Measurements from ENCODE around the gene SHOC2.

The SHOC2 gene

DNA sequence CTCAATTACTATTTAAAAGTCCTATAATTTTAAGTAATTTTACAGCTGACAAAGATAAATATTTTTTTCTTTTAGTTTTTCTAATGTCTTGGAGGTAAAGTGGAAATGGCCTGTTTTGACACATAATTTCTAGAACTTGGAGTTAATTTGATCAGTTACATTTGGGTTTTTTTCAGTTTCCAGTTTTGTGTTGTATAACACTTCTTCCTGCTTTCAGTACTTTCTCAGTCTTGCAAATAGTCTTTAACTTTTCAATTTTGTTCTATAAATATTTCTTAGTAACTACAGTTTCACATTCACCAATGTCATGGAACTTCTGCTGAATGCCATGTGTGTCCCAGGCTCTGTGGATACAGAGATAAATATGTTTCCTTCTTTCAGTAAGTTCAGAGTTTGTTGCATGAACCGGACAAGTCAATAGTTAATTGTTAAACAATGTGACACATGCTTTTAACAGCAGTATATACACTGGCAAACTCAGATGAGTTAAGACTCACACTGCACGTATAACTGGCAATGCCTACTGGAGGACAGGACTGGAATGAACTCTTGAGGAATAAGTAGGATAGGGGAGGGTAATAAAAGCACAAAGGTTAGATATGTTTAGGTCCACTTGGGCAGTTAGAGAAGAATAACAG, 4.6 kb downstream of the SHOC2 start:
- Histone ChIP-seq H3K4me1 (ENCODE audit: insufficient read depth, low read length) (peaks cover 11% of the 10 kb centered on the region), H3K27ac (ENCODE audit: low read depth, low read length) (no peak overlapping the region), H3K9me3 (ENCODE audit: insufficient read depth, low read depth, low read length) (no peaks in the 10 kb centered on the region), H3K4me3 (ENCODE audit: low read length) (no peak overlapping the region), H3K9ac (ENCODE audit: low read depth, low read length) (no peak overlapping the region), H3K27me3 (ENCODE audit: insufficient read depth, low read length) (no peaks in the 10 kb centered on the region), H3K36me3 (ENCODE audit: insufficient read depth, low read length) (no peaks in the 10 kb centered on the region)
- WGBS: over 99% methylated on average over 2 of the region's 2 CpGs

DNA sequence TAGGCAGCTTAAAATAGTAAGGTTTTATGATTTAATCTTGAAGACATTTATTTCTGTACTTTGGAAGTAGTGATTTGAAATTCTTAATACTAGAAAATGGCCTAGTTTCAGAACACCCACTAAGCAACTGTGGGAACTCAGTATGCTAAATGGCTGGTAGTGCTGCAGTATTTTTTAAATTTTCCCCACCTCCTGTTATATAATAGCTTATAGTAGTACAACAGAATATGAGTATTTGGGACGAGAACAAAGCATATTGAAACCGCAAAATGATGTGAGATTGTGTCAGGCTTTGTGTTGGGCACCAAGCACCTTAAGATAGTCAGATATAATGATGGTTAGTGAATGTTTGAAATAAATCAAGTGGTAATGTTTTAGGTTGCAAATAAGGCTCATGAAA, 8.1 kb downstream of the SHOC2 start:
- H3K36me3 ChIP-seq (ENCODE audit: insufficient read depth, low read length): no peaks in the 10 kb centered on the region
- no peak overlapping the region for H3K9ac ChIP-seq (ENCODE audit: low read depth, low read length)
- H3K4me1 ChIP-seq (ENCODE audit: insufficient read depth, low read length): peaks cover 32% of the 10 kb centered on the region
- no peaks in the 10 kb centered on the region for H3K9me3 ChIP-seq (ENCODE audit: insufficient read depth, low read depth, low read length)
- no peak overlapping the region for H3K27ac ChIP-seq (ENCODE audit: low read depth, low read length)
- no peaks in the 10 kb centered on the region for H3K27me3 ChIP-seq (ENCODE audit: insufficient read depth, low read length)
- no peak overlapping the region for H3K4me3 ChIP-seq (ENCODE audit: low read length)
- WGBS: 91% methylated on average over 2 of the region's 2 CpGs

DNA sequence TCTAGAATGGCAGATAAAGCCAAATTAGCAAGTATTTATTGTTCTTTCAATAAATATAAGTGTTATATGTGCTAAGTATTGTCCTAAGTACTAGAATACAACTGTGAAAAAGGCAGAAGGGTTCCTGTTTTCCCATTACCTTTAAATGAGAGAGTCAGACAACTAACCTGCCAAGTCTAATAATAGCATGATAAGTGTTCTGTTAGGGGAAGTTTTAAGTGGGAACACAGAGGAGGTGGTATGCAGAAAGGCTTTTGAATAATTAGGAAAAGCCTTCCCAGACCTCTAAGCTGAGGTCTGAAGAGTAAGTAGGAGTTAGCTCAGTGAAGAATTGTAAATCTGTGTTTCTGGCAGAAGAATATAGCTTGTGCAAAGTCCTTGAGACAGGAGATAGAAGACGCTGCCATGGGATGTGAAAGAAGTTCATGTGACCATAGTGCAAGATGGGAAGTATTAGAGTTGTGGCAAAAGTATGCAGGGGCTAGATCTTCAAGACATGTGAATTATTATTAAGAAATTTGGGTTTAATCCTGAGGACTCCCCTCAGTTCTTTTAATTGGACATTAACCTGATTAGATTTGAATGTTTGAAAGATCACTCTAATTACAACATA, 12.5 kb downstream of the SHOC2 start:
- H3K4me3 ChIP-seq (ENCODE audit: low read length): no peak overlapping the region
- H3K9me3 ChIP-seq (ENCODE audit: insufficient read depth, low read depth, low read length): no peaks in the 10 kb centered on the region
- no peak overlapping the region for H3K9ac ChIP-seq (ENCODE audit: low read depth, low read length)
- peaks cover 32% of the 10 kb centered on the region for H3K4me1 ChIP-seq (ENCODE audit: insufficient read depth, low read length)
- H3K27ac ChIP-seq (ENCODE audit: low read depth, low read length): no peak overlapping the region
- 86% methylated on average over 1 of the region's 1 CpG for WGBS
- H3K27me3 ChIP-seq (ENCODE audit: insufficient read depth, low read length): no peaks in the 10 kb centered on the region
- H3K36me3 ChIP-seq (ENCODE audit: insufficient read depth, low read length): no peaks in the 10 kb centered on the region

DNA sequence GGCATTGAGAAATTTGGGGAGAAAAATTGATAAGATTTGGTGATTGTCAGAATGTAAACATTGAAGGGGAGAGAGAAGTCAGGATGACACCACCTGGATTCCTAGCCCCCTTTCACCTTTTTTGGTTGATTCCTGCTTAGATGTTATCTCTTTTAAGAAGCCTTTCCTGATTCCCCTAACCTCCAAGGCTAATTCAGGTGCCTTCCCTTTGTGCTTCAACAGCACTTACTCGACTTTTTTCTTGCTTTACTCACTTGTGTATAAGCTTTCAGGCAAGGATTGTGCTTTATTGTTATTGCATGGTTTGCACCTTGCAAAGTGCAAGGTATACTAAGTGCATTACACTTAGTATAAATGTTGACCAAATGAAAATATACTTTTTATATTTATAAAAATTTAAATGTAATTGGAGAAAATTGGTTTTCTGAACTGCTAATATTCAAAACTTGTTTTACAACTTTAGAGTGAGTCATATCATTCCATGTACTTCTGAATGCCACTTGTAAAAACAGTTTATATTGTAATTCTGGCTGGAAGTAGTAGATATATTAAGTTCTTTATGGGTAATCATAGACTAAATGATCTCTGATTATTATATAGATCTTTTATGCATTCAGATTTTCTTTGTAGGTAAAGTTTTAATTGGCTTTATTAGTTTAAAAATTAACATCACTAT, 13.2 kb downstream of the SHOC2 start:
- Histone ChIP-seq H3K27ac (ENCODE audit: low read depth, low read length) (no peak overlapping the region), H3K9ac (ENCODE audit: low read depth, low read length) (no peak overlapping the region), H3K27me3 (ENCODE audit: insufficient read depth, low read length) (no peaks in the 10 kb centered on the region), H3K9me3 (ENCODE audit: insufficient read depth, low read depth, low read length) (no peaks in the 10 kb centered on the region), H3K4me1 (ENCODE audit: insufficient read depth, low read length) (peaks cover 32% of the 10 kb centered on the region), H3K4me3 (ENCODE audit: low read length) (no peak overlapping the region), H3K36me3 (ENCODE audit: insufficient read depth, low read length) (no peaks in the 10 kb centered on the region)
- WGBS: 80% methylated on average over 1 of the region's 1 CpG

DNA sequence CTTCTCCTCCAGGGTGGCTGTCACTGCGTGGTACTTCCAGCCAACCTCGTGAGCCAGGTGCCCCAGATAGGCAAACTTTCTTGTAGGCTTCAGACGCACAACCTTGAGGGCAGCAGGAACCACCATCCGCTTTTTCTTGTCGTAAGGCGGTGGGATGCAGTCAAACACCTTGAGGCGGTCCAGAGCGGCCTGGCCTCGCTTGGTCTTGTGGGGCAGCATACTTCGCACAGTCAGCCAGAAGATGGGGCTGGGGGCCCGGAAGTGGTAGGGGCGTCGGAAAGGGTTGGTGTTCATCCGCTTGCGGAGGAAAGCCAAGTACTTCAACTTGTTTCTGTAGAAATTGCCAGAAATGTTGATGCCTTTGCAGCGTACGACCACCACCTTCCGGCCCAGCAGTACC, 17.4 kb downstream of the SHOC2 start:
- no peak overlapping the region for H3K27ac ChIP-seq (ENCODE audit: low read depth, low read length)
- no peaks in the 10 kb centered on the region for H3K9me3 ChIP-seq (ENCODE audit: insufficient read depth, low read depth, low read length)
- peaks cover 7% of the 10 kb centered on the region for H3K4me1 ChIP-seq (ENCODE audit: insufficient read depth, low read length)
- WGBS: 96% methylated on average over 18 of the region's 18 CpGs
- H3K9ac ChIP-seq (ENCODE audit: low read depth, low read length): no peak overlapping the region
- H3K4me3 ChIP-seq (ENCODE audit: low read length): no peak overlapping the region
- H3K27me3 ChIP-seq (ENCODE audit: insufficient read depth, low read length): no peaks in the 10 kb centered on the region
- no peaks in the 10 kb centered on the region for H3K36me3 ChIP-seq (ENCODE audit: insufficient read depth, low read length)

DNA sequence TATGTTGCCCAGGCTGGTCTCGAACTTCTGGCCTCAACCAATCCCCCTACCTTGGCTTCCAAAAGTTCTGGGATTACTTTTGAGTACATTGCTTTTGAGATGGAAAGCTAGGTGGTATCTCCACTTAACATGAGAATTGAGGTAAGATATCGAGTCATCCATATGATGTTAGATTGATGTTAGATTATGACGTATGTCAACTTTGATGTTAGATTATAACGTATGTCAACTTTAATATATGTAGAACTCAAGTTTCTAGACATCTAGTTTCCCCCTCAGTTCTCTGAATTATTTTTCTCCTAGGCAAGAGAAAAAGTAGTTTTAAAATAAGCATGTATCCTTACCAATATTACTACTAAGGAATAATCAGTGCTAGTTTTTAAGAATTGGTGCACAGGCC, 20.0 kb downstream of the SHOC2 start:
- Histone ChIP-seq H3K27me3 (ENCODE audit: insufficient read depth, low read length) (no peaks in the 10 kb centered on the region), H3K9ac (ENCODE audit: low read depth, low read length) (no peak overlapping the region), H3K4me1 (ENCODE audit: insufficient read depth, low read length) (peaks cover 5% of the 10 kb centered on the region; the same call in 1 of the 2 replicates), H3K4me3 (ENCODE audit: low read length) (no peak overlapping the region), H3K36me3 (ENCODE audit: insufficient read depth, low read length) (peaks cover 5% of the 10 kb centered on the region; the same call in 1 of the 2 replicates), H3K27ac (ENCODE audit: low read depth, low read length) (no peak overlapping the region), H3K9me3 (ENCODE audit: insufficient read depth, low read depth, low read length) (no peaks in the 10 kb centered on the region)
- 100% methylated on average over 1 of the region's 4 CpGs for whole genome bisulfite sequencing

DNA sequence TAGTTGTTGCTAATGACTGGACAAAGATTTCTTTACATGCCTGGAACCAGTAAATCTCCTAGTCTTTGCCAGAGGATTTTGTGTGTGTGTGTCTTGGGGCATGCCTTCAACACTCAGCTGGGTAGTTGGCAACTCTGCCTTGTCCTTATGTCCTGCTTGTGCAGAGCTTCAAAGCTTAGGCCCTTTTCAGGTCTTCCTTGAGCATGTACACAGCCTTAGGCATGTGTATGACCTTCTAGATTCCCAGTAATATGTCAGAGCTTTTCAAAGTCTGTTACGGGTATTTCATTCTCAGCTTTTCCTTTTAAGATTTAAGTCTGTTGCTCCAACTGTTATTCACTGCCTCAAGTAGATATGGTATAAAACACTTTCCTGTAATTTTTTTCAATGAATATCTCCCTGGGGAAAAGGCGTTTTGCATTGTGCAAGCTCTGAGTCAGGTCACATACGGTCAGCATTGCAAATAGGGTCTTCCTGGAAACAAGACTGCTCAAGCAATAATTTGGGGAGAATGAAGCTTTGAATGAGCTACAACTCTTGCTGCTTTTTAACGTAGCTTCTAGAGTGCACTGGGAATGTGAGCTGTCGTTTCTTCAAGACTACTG, 25.5 kb downstream of the SHOC2 start:
- H3K27me3 ChIP-seq (ENCODE audit: insufficient read depth, low read length): no peaks in the 10 kb centered on the region
- H3K4me3 ChIP-seq (ENCODE audit: low read length): no peak overlapping the region
- H3K27ac ChIP-seq (ENCODE audit: low read depth, low read length): no peak overlapping the region
- H3K9ac ChIP-seq (ENCODE audit: low read depth, low read length): no peak overlapping the region
- WGBS: 92% methylated on average over 5 of the region's 5 CpGs
- H3K36me3 ChIP-seq (ENCODE audit: insufficient read depth, low read length): peaks cover 5% of the 10 kb centered on the region; the same call in 1 of the 2 replicates
- peaks cover 13% of the 10 kb centered on the region; the same call in 1 of the 2 replicates for H3K4me1 ChIP-seq (ENCODE audit: insufficient read depth, low read length)
- no peaks in the 10 kb centered on the region for H3K9me3 ChIP-seq (ENCODE audit: insufficient read depth, low read depth, low read length)

DNA sequence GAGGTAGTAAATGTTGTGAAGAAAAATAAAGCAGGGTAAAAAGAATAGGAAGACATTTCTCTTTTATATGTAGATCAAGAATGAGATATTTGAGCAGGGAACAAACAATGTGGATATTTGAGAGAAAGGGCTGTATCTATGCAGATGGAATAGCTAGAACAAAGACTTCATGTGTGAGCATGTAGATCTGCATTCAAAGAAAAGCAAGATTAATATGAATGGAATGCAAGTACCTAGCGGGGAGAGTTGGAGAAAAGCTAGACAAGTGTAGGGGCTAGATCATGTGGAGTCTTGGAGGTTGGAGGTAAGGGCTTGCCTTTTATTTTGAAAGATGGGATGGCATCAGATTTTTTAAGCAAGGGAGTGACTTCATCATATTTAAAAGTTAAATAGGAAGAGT, 27.1 kb downstream of the SHOC2 start:
- H3K4me1 ChIP-seq (ENCODE audit: insufficient read depth, low read length): peaks cover 13% of the 10 kb centered on the region; the same call in 1 of the 2 replicates
- peaks cover 5% of the 10 kb centered on the region; the same call in 1 of the 2 replicates for H3K36me3 ChIP-seq (ENCODE audit: insufficient read depth, low read length)
- 78% methylated on average over 1 of the region's 1 CpG for WGBS
- H3K9ac ChIP-seq (ENCODE audit: low read depth, low read length): no peak overlapping the region
- no peak overlapping the region for H3K27ac ChIP-seq (ENCODE audit: low read depth, low read length)
- no peak overlapping the region for H3K4me3 ChIP-seq (ENCODE audit: low read length)
- H3K9me3 ChIP-seq (ENCODE audit: insufficient read depth, low read depth, low read length): no peaks in the 10 kb centered on the region
- H3K27me3 ChIP-seq (ENCODE audit: insufficient read depth, low read length): no peaks in the 10 kb centered on the region

DNA sequence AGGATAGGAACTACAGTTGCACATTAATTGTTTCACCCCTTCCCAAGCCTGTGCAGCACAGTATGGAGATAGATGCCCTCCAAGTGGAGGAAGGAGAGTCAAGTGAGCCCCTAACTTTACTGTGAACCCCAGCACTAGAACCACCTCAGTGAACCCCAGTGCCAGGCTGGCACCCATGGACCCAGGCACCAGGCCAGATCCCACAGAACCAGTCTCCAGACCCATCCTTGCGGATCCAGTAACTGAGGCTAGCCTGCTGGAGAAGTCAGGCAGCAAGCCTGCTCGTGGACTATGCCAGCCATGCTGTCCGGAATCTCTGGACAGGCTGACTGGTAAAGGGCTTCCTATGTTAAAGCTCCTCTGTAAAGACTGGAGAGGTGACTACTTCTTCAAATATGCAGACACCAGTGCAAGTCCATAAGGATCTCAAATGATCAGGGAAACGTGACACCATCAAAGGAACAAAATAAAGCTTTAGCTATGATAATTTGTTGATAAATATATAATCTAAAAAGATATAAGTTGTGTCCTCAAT, 27.7 kb downstream of the SHOC2 start:
- Histone ChIP-seq H3K9ac (ENCODE audit: low read depth, low read length) (no peak overlapping the region), H3K27ac (ENCODE audit: low read depth, low read length) (no peak overlapping the region), H3K4me1 (ENCODE audit: insufficient read depth, low read length) (peaks cover 10% of the 10 kb centered on the region; the same call in 1 of the 2 replicates), H3K27me3 (ENCODE audit: insufficient read depth, low read length) (no peaks in the 10 kb centered on the region), H3K4me3 (ENCODE audit: low read length) (no peak overlapping the region), H3K9me3 (ENCODE audit: insufficient read depth, low read depth, low read length) (no peaks in the 10 kb centered on the region), H3K36me3 (ENCODE audit: insufficient read depth, low read length) (peaks cover 5% of the 10 kb centered on the region)
- 85% methylated on average over 4 of the region's 4 CpGs for WGBS

DNA sequence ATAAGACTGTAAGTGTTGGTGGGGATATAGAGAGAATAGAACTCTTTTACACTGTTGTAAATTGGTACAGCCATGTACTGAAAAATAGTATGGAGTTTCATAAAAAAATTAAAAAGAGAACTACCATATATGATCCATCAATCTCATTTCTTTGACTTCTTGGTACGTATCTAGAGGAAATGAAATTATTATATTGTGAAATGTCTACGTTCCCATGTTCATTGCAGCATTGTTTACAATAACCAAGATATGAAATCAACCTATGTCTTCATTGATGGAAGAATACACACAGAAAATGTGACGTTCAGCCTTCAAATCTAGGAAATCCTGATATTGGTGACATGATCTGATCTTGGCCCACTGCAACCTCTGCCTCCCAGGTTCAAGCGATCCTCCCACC, 32.0 kb downstream of the SHOC2 start:
- Histone ChIP-seq H3K4me1 (ENCODE audit: insufficient read depth, low read length) (peaks cover 13% of the 10 kb centered on the region; the same call in 1 of the 2 replicates), H3K27ac (ENCODE audit: low read depth, low read length) (no peak overlapping the region), H3K9ac (ENCODE audit: low read depth, low read length) (no peak overlapping the region), H3K27me3 (ENCODE audit: insufficient read depth, low read length) (no peaks in the 10 kb centered on the region), H3K36me3 (ENCODE audit: insufficient read depth, low read length) (no peaks in the 10 kb centered on the region; the same call in 1 of the 2 replicates), H3K4me3 (ENCODE audit: low read length) (no peak overlapping the region), H3K9me3 (ENCODE audit: insufficient read depth, low read depth, low read length) (no peaks in the 10 kb centered on the region)
- 97% methylated on average over 3 of the region's 4 CpGs for WGBS

DNA sequence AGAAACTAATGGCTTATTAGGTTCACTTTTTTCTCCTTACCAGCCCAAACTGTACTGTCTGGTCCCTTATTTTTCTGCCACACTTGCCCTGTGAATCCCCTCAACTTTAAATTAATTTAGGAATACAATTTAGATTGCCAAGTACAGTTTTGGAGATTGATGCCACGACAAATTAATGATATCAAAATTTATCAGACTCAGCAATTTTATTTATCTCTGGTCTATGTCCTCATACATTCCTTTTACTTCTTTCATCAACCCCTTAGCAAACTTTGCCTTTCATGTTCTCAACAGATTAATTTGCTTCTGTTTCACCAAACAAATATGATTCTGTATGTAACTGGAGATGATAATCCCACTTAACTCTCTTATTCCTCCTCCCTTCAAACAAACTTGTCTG, 38.2 kb downstream of the SHOC2 start:
- H3K27ac ChIP-seq (ENCODE audit: low read depth, low read length): no peak overlapping the region
- no peaks in the 10 kb centered on the region for H3K9me3 ChIP-seq (ENCODE audit: insufficient read depth, low read depth, low read length)
- H3K27me3 ChIP-seq (ENCODE audit: insufficient read depth, low read length): no peaks in the 10 kb centered on the region
- H3K4me1 ChIP-seq (ENCODE audit: insufficient read depth, low read length): peaks cover 5% of the 10 kb centered on the region; the same call in 1 of the 2 replicates
- H3K9ac ChIP-seq (ENCODE audit: low read depth, low read length): no peak overlapping the region
- H3K36me3 ChIP-seq (ENCODE audit: insufficient read depth, low read length): no peaks in the 10 kb centered on the region
- H3K4me3 ChIP-seq (ENCODE audit: low read length): no peak overlapping the region
- WGBS: 96% methylated on average over 1 of the region's 1 CpG
